Pulmonary artery endothelial cell (primary cell): Measurements from ENCODE around the gene POU4F3. TPM values are rescaled to one million over a fixed set of nuclear protein-coding genes. Genes with fewer than 3 reads are reported as not detected.

Experiments
- DNase-seq: peaks from one replicate; pipeline ENCODE4 v3.0.0-alpha.2; 2011; ENCODE audit warnings: low read depth, low spot score
- total RNA-seq: library from RNA; depleted of rRNA; stranded (reverse); fragments of >200 nt; gene quantifications from 2 replicates; pipeline ENCODE4 v1.2.3, GENCODE V29; 2014

The POU4F3 gene
- total RNA-seq, 1 donor from 2014 or later = 0.07 TPM

- DNase-seq = no peak
These were observed 1.1 kb downstream of the POU4F3 start for GRCh38 chr5:146339715-146340259.

DNA sequence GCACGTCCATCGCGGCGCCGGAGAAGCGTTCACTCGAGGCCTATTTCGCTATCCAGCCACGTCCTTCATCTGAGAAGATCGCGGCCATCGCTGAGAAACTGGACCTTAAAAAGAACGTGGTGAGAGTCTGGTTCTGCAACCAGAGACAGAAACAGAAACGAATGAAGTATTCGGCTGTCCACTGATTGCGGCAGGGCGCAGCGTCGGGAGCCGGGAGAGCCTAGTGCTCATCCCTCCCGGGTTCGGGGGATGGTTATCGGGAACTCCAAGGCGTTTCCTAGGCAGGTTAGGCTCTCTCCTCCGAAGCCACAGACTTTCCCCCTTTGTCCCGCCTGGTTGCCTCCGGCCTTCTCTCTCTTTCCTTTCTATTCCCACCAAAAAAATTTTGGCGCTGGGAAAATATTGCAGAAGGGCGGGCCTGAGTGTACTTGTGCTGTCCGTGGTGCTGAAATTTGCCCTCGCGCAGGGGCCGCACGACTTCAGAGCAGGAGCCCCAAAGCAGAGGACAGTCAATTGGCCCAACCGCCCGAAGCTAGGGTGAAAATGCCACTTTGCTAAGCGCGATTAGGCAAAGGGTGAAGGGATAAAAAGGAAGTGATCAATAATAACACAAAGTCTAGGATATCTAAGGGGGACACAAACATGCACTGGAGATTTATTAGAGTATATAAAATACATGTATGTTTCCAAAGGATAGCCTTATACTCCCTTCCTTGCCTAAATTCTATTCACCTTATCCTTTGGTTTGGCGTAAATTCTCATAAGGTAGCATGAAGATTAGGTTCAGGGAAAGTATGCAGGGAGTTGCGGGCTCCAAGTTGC, 1.8 kb downstream of the POU4F3 start:
- no peak for DNase-seq

DNA sequence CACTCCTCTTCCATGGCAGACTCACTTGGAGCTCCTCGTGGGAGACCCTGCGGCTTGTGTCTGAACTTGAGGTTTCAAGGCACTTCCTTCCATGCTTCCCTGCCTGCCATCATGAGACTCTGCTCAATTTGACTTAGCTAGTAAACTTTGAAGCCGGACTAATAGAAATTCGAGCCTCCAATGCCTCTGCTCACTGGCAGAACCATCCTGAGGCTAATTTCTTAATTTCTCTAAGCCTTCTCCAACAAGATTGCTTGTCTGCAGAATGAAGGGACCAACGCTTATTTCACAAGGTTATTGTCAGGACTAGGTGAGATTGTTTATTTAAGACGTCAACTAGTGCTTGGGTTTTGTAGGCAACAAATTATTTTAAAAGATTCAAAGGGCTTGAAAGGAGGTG, 3.2 kb downstream of the POU4F3 start:
- DNase-seq = no peak

DNA sequence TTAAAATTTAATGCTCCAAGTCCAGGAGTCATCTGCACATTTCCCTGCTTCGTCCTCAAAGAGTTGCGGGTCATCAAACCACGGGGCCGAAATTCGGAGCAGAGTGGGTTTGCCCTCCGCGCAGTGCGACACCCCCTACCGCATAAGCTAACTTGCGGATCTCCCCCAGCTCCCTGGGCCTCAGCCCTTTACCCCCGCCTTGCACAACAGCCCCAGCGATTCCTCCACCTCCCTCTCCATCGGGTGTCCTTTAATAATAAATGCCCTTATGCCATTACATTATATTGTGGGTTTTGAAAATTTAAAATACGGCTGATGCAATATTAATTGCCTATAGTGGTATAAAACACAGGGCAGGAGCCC, 3.9 kb downstream of the POU4F3 start:
- DNase-seq = no peak

DNA sequence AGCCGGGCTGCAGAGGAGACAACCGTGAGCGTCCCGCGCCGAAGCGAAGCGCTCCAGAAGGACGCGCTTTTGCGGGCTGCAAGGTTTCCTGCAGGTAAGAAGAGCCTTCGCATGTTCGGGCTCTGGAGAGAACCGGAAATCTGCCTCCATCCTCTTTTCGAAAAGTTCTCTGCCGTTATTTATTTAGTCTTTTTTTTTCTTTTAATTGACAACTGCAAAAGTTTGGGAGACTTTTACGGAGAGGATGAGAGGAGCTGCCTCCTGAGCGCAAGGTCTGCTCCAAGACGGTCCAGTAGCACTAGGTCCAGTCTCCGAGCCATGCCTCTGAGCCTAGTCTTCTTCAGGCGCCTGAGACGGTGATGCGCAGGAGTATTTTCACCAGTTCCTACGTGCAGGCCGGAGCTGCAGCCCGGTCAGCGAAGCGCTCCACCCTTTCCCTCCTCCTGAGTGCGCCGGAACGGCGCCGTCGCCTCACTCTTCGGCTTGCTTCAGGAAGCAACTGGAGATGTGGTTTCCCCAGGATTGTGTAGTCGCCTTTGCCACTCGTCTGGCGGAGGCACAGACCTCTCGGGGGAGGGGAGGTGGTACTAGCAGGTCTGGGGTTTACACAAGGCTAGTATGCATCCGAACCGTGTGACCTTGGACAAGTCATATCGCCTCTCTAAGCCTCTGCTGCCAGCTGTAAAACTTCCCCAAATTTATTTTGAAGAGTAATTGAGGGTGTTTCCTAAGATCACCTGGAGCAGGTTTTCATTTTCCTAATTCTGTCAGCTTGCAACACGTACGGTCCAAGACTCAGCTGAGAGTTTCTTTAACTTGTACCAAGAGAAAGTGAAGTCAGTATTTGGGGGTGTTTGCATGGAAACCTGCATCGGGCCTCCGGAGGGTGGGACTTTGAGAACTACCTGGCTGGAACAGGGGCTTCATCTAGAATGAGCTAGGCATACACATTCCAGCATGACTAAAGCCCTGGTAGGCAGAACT, 4.5 kb downstream of the POU4F3 start:
- no peak for DNase-seq

- DNase-seq = no peak
These were observed 5.8 kb downstream of the POU4F3 start for GRCh38 chr5:146344155-146345118.

DNA sequence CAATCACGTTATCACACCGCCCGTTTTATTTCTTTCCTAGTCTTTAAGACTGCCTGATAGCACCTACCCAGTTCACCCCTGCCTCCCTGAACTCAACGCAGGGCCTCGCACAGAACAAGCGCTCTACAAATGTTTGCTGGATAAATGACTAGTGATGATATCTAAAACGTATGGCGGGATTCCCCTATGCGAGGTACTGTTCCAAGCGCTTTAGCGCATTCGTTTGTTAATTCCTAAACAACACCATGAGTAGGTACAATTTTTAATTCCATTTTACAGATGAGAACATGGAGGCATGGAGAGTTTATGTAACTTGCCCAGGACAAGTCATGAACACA, 6.6 kb downstream of the POU4F3 start:
- DNase-seq = no peak

- DNase-seq = no peak
These were observed 7.1 kb downstream of the POU4F3 start for GRCh38 chr5:146345578-146346366.

DNA sequence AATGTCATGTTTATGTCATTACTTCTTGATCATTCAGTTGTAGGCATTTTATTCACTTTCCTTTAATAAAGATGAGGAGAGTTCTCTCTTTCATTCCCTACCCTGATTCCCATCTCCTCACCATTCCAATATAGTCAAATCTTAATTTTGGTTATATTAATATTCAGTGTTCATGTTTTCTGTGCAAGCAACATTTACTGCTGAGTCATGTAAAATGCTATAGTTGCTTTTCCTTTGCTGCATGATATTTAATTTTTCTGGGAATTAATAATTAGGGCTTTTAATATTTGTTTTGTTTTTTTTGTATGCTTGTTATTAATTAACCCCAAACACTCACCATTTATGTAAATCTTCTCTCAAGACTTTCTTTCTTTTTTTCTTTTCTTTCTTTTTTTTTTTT, 18.5 kb downstream of the POU4F3 start:
- no peak for DNase-seq

DNA sequence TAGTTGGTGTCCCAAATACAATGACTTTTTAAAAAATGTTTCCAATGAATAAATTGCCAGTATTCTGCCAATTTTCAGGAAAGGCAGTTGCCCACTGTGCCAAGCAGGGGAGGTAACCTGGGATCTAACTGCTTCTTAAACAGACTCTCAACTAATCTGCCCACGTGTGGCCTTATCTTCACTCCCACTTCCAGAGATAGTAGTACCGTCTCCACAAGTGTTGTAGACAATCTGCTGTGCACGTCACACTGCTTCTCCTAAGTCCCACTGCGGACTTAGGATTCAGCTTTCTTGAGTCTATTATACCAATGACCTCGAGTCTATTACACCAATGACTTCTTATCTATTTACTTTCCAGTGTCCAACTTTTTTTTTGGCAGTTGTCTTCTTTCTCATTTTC, 21.2 kb downstream of the POU4F3 start:
- DNase-seq = no peak

DNA sequence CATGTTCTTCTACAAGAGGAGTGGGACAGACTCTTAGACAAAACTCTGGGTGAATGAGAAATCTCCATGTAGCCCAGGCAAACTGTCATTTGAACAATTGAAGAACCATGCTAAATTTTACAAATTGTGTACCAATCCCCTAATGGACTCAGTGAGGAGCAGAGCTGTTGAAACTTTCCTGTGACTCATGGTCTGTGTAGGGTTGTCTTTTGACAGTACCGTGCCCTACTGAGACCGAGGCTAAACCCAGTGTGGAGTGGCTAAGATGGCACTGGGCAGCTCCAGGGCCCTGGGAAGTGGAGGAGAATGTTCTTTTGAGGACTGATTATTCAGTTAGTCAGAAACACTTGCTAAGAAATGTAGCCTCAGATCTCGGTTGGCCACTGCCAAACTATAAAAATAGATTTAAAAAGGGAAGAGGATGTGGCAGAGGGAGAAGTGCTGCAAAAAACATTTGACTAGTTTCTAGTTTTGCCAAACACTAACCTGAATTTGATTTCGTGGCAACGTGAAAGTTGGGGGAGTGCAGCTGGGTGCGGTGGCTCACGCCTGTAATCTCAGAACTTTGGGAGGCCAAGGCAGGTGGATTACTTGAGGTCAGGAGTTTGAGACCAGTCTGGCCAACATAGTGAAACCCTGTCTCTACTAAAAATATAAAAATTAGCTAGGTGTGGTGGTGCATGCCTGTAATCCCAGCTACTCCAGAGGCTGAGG, 24.7 kb downstream of the POU4F3 start:
- DNase-seq = no peak

DNA sequence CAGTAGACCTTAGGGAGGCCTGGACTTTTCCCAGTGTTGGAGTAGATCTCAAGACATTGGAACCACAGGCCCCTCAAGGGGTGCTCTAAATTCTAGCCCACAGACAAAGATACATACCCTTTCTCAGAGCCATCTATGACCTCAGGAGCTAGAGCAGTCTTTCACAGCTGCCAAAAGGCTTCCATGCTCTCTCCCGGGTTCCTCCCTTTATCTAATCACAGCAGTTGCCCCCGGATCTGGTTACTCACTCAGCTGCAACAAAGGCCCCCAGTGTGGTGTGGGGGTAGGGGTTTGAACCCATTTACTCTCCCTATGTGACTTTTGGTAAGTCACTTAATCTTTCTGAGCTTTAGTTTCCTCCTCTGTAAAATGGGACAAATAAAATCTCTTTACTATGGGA, 27.0 kb downstream of the POU4F3 start:
- DNase-seq = no peak

GRCh38 chr5:146366904-146367303, 28.3 kb downstream of the POU4F3 start:
- DNase-seq = no peak

DNA sequence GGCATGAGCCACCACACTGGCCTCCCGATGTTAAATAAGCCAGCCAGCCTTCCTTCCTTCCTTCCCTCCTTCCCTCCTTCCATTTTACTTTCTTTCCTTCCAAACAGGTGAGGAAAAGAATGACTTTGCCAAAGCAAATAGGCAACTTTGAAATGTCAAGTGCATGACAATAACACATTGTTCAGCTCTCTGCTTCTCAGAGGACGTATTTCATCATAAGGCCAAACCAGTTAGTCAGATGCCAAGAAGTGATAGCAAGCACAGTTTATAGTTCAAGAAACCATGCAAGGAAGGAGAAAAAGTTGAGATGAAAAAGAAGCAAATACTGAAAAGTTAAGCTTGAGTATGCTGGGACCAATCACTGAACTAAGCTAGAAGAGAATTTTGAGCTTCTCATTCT, 29.5 kb downstream of the POU4F3 start:
- no peak for DNase-seq

- no peak for DNase-seq
These were observed 31.1 kb downstream of the POU4F3 start for GRCh38 chr5:146369691-146370090.

DNA sequence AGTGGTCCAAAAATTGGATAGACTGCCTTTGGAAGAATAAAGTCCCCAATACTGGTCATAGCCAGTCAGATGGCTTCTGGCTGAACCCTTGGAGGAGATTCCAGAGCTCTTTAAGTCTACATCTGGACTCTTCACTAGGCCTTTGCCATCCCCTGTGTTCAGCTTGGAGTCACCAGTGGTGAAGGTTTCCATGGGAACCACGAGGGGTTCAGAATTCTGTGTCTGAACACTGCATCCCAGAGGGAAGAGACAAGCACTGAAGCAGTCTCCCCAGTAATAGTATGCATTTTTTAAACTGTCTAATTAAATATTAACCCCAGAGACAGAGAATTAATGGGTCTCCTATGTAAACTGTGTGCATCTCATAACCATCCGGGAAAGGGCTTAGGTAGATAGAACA, 38.2 kb downstream of the POU4F3 start:
- no peak for DNase-seq

DNA sequence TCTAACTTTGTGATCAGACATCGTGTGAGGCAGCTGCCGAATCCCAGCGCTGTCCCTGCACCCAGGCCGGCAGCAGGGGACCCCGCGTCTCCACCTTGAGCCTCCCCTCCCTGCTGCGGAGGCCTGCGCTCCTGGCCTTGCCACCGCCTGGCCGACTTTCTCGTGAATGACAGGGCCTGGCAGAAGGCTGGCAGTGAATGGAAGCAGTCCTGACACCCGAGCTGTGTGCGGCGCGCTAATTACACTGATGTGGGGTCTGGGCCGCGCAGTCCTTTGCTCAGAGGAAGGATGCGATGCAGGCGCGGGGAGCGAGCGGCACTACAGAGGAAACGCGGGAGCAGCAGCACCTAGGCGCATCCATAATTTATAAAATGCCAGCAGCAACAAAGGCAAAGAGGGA, 40.3 kb downstream of the POU4F3 start:
- no peak for DNase-seq

DNA sequence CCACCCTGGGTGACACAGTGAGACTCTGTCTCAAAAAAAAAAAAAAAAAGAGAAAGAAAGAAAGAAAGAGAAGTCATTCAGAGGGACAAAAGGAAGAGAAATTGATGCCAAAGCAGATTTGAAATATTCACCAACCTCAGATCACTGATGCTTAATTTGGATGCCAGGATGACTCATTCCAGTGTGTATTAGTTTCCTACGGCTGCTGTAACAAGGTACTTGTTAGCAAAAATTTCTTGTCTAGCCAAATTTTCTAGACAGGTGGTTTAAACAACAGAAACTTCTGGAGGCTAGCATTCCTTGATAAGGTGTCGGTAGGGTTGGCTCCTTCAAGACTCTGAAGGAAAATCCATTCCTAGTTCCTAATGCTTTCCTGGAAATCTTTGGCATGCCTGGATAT, 42.1 kb downstream of the POU4F3 start:
- no peak for DNase-seq

- DNase-seq = no peak
These were observed 49.7 kb downstream of the POU4F3 start for GRCh38 chr5:146388386-146388785.

- no peak for DNase-seq
These were observed 51.8 kb downstream of the POU4F3 start for GRCh38 chr5:146390469-146390868.
